Activated naive CD4-positive, alpha-beta T cell treated with anti-CD3 and anti-CD28 coated beads, Interleukin-2, amount 50 U/mL, for 72 hours (primary cell): ENCODE measurements around the gene FLCN. TPM values are rescaled to one million over a fixed set of nuclear protein-coding genes. Genes with fewer than 3 reads are reported as not detected.
"Not testable (repeated sequence)": the region's sequence is repeated elsewhere in the genome, so short reads cannot be mapped to it uniquely, and the experiment has no call there.

ENCODE experiments used
- ATAC-seq, 2 donors: fragments of 150-1000 bp; cut with Tn5 transposase; 2 replicates each; pipeline ENCODE4 v1.10.0; 2021; ENCODE audit warnings: mild to moderate bottlenecking in 2 of 2, moderate library complexity in 2 of 2
- DNase-seq, 2 donors: peaks; one replicate each; pipeline ENCODE4 v3.0.0; 2021 to 2022; ENCODE audit warnings: low spot score in 2 of 2
- H3K27ac Mint-ChIP-seq, 2 donors: one replicate each; pipeline ENCODE4 v1.8.0; 2022; ENCODE audit warnings: mild to moderate bottlenecking in 2 of 2, mixed read lengths in 2 of 2
- H3K36me3 Mint-ChIP-seq, 2 donors: one replicate each; pipeline ENCODE4 v1.8.0; 2022; ENCODE audit warnings: mixed read lengths in 2 of 2
- H3K9me3 Mint-ChIP-seq, 2 donors: one replicate each; pipeline ENCODE4 v1.8.0; 2022; ENCODE audit warnings: mixed read lengths in 2 of 2
- total RNA-seq, 2 donors: library from RNA; stranded (reverse); gene quantifications; one replicate each; pipeline ENCODE4 v1.2.3, GENCODE V29; 2022

FLCN gene
- total RNA-seq, 2 donors from 2014 or later: 28.1 to 38.7 TPM

DNA sequence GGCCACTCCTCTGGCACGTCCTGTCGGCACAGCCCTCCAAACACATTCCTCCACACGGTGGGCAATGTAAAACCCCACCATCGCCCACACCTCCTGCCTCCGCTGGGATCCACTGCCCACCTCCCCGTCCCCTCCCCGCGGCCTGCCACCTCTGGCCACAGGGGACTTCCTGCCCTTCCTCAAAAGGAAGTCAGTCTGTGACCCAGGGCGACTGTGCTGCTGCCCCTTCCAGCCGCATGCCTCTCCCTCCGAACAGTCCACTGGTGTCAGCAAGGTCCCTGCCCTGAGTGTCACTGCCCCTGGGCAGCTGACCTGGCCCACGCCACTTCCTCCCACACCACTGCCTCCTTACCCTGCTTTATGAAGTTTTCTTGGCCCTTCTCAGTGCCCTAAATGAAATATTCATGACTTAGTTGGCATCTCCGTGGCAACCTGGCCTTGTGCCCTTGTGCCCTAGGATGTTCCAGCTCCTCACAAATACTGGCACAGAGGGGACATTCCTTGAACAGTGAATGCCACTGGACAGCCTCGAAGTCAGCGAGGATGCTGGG is 32.9 kb downstream of the FLCN start:
- H3K27ac Mint-ChIP-seq: peak overlapping the region; percentile 93 to 96
- peaks cover 20 to 32% of the 10 kb centered on the region in 2 donors for H3K36me3 Mint-ChIP-seq
- DNase-seq (no peak), ATAC-seq (no peak)
- no peaks in the 10 kb centered on the region for H3K9me3 Mint-ChIP-seq

- Mint-ChIP-seq H3K9me3 (no peaks in the 10 kb centered on the region), H3K27ac (peak overlapping the region in 1 of 2 donors; percentile 93), H3K36me3 (peaks cover 20 to 35% of the 10 kb centered on the region in 2 donors)
- ATAC-seq (no peak), DNase-seq (no peak)
These were observed 33.7 kb downstream of the FLCN start for GRCh38 chr17:17203173-17203730.

- no peak for ATAC-seq
- no peak for DNase-seq
- no peaks in the 10 kb centered on the region for H3K9me3 Mint-ChIP-seq
- H3K27ac Mint-ChIP-seq: no peak overlapping the region
- H3K36me3 Mint-ChIP-seq: peaks cover 20 to 37% of the 10 kb centered on the region in 2 donors
These were observed 35.1 kb downstream of the FLCN start for GRCh38 chr17:17201907-17202306.

GRCh38 chr17:17201271-17201670 is 35.7 kb downstream of the FLCN start:
- Mint-ChIP-seq H3K27ac (no peak overlapping the region), H3K9me3 (no peaks in the 10 kb centered on the region), H3K36me3 (peaks cover 20 to 32% of the 10 kb centered on the region in 2 donors)
- DNase-seq: no peak
- ATAC-seq: no peak

GRCh38 chr17:17200831-17201230 is 36.1 kb downstream of the FLCN start:
- Mint-ChIP-seq H3K27ac (no peak overlapping the region), H3K9me3 (no peaks in the 10 kb centered on the region), H3K36me3 (peaks cover 20 to 31% of the 10 kb centered on the region in 2 donors)
- ATAC-seq (no peak), DNase-seq (no peak)

GRCh38 chr17:17200311-17200710 is 36.7 kb downstream of the FLCN start:
- peak overlapping the region in 1 of 2 donors; percentile 33 for H3K27ac Mint-ChIP-seq
- ATAC-seq (no peak), DNase-seq (no peak)
- H3K9me3 Mint-ChIP-seq: no peaks in the 10 kb centered on the region
- H3K36me3 Mint-ChIP-seq: peaks cover 17 to 31% of the 10 kb centered on the region in 2 donors

DNA sequence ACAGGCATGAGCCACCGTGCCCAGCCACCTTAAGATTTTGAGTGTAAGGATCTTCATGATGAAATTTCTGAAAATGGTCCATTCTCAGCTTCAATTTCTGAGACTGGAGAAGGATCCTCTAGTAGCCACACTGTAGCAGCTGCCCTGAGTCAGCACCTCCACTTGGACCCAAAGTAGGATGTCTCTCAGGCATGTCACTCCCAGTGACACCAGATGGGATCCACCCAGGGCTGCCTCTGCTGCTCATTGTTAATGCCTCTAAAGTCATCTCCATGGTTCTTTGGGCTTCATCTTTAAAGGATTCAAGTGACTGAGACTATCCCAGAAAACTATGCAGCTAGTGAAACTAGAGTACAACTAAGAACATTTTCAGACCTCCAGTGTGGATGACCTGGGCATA is 38.7 kb downstream of the FLCN start:
- Mint-ChIP-seq H3K9me3 (no peaks in the 10 kb centered on the region), H3K27ac (peak overlapping the region in 1 of 2 donors; percentile 29), H3K36me3 (peaks cover 0 to 20% of the 10 kb centered on the region in 2 donors)
- ATAC-seq (peak in 1 of 2 donors; percentile 22), DNase-seq (no peak)

DNA sequence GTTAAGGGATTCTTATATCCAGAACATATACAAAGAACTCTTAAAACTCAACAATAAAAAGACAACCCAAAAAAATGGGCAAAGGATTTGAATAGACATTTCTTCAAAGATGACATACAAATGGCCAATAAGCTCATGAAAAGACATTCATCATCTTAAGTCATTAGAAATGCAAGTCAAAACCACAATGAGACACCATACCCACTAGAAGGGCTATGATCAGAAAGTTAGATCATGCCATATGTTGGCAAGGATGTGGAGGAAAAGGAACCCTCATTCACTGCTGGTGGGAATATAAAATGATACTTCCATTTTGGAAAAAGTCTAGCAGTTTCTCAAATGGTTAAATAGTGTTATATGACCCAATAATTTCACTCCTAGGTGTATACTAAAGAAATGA is 40.2 kb downstream of the FLCN start:
- ATAC-seq: no peak
- no peak for DNase-seq
- no peaks in the 10 kb centered on the region for H3K9me3 Mint-ChIP-seq

DNA sequence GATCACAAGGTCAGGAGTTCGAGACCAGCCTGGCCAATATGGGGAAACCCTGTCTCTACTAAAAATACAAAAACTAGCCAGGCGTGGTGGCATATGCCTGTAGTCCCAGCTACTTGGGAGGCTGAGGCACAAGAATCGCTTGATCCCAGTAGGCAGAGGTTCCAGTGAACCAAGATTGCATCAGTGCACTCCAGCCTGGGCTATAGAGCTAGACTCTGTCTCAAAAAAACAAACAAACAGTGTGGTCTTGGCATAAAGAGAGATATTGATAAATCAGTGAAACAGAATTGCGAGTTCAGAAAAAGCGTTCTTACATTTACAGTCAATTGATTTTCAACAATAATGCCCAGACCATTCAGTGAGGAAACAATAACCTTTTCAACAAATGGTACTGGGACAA is 41.5 kb downstream of the FLCN start:
- not testable (repeated sequence) for DNase-seq, ATAC-seq, H3K9me3 Mint-ChIP-seq
- peaks cover 0 to 12% of the 10 kb centered on the region in 2 donors for H3K36me3 Mint-ChIP-seq
- H3K27ac Mint-ChIP-seq: peak overlapping the region in 1 of 2 donors; percentile 51

More for the DNA sequence above, 40.2 kb downstream of the FLCN start:
- Mint-ChIP-seq H3K27ac (no peak overlapping the region), H3K36me3 (peaks cover 0 to 20% of the 10 kb centered on the region in 2 donors)

DNA sequence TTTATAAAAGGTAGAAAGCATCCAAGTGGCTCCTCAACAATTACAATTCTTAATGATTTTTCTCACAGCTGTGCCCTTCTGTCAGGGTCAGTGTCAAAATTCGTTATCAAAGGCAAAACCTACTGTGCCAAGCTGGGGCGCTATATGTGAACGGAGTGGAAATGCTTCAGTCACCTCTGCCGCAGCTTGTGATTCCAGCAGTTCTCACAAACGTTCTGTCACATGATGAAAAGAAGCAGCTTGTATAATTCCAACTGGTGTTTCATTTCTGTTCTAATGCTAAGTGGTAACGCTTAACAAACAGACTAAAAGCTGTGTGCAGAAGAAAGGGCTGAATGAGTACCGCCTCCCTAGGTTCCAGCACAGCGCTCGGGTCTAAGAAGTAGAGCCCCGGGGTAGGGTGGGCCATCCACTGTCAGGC is 45.0 kb downstream of the FLCN start:
- Mint-ChIP-seq H3K36me3 (no peaks in the 10 kb centered on the region), H3K27ac (no peak overlapping the region), H3K9me3 (no peaks in the 10 kb centered on the region)
- DNase-seq: no peak
- ATAC-seq: no peak

- Mint-ChIP-seq H3K9me3 (no peaks in the 10 kb centered on the region), H3K36me3 (no peaks in the 10 kb centered on the region), H3K27ac (no peak overlapping the region)
- ATAC-seq (no peak), DNase-seq (no peak)
These were observed 45.6 kb downstream of the FLCN start for GRCh38 chr17:17191346-17191792.

DNA sequence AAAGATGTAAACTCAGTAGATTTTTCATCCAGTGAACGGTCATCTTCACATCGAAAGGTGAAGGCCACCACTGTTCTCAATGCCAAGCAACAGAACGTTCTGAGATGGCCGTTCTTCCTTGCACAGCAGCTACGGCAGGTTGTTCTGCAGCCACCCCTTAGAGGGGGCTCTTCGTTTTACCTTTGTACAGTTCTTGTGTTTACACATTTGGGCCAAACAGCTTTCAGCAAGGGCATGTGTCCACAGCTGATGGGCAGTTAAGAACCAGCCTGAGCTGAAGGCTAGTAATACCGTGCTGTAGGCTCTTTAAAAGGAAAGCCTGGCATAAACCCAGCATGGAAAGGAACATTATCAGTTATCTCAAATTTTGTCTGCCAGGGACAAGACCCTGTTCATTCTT is 46.8 kb downstream of the FLCN start:
- ATAC-seq (no peak), DNase-seq (no peak)
- Mint-ChIP-seq H3K9me3 (no peaks in the 10 kb centered on the region), H3K27ac (no peak overlapping the region), H3K36me3 (peaks cover 7 to 8% of the 10 kb centered on the region in 2 donors)

- ATAC-seq: no peak
- H3K27ac Mint-ChIP-seq: no peak overlapping the region
- H3K9me3 Mint-ChIP-seq: no peaks in the 10 kb centered on the region
- peaks cover 7 to 13% of the 10 kb centered on the region in 2 donors for H3K36me3 Mint-ChIP-seq
- no peak for DNase-seq
These were observed 47.4 kb downstream of the FLCN start for GRCh38 chr17:17189559-17189958.

- no peak overlapping the region for H3K27ac Mint-ChIP-seq
- H3K9me3 Mint-ChIP-seq: no peaks in the 10 kb centered on the region
- DNase-seq: no peak
These were observed 48.4 kb downstream of the FLCN start for GRCh38 chr17:17188586-17188985.

DNA sequence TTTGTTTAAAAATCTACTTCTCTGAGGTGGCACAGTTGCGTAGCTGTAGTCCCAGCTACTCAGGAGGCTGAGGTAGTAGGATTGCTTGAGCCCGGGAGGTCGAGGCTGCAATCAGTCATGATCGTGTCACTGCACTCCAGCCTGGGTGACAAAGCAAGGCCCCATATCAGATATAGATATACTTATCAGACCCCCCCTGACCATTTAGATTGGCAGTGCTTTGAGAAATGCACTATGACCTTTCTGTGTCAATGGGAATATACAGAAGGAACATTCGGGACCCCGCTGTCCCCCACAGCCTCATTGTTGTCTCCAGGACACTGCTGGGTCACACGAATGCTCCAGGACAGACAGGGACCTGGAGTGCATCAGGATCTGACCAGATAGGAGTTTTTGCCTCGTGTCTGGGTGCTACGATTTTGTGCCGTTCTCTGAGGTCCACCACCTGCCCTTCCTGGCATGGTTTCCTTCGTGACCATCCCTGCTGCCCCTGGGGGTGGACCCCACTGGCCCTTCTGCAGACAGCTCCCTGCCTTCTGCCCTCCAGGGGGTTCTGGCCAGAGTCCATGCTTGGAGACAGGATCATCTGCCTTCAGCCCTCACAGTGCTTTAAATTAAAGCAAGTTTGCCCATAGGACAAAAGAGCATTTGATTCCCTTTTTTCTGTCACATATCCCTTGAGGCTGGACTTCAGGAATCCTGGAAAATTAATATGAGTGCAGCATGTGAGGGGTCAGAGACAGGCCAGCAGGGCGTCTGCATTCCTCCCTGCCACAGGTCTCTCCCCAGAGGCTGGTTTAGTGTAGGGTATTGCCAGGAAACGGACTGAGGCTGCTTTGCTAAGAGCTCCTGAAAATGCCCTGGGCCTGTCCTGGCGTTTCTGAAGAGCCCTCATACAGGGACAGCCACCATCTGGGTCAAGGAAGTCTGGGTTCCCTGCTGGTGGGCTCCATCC is 50.1 kb downstream of the FLCN start:
- Mint-ChIP-seq H3K27ac (peak overlapping the region; percentile 69 to 72), H3K9me3 (no peaks in the 10 kb centered on the region), H3K36me3 (peaks cover 12 to 29% of the 10 kb centered on the region in 2 donors)
- DNase-seq: no peak
- no peak for ATAC-seq

More at GRCh38 chr17:17188586-17188985, 48.4 kb downstream of the FLCN start:
- H3K36me3 Mint-ChIP-seq: peaks cover 7 to 23% of the 10 kb centered on the region in 2 donors
- ATAC-seq: no peak

DNA sequence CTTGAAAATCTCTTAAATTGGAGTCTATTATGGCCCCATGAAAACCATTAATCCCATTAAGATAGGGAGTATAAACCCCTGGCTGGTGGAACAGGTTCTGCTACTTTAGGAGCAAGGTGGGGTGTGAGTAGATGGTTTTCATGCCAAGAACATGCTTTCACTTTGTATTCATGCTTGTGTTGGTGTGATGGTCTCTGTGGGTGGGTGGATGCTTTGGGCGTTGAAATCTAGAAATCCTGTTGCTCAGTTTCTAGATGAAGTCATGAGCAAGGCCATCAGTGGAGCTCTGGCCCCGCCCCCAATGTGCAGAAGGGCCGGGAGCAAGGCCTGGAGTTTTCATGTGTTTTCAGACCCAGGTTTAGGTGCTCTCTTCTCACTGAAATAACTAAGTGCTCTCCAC is 50.9 kb downstream of the FLCN start:
- ATAC-seq (peak; percentile 43 to 68), DNase-seq (peak in 1 of 2 donors; percentile 66)
- H3K27ac Mint-ChIP-seq: peak overlapping the region; percentile 69 to 86
- H3K9me3 Mint-ChIP-seq: no peaks in the 10 kb centered on the region
- H3K36me3 Mint-ChIP-seq: peaks cover 17 to 29% of the 10 kb centered on the region in 2 donors
